GM10266 (cell line): ENCODE data around the gene ATAD1.

Experiments
- DNase-seq: peaks from one replicate; pipeline ENCODE4 v3.0.0; 2012; ENCODE audit errors: extremely low spot score
- CTCF ChIP-seq: IDR thresholded peaks from 2 replicates; pipeline ENCODE4 v1.5.1; 2012; ENCODE audit warnings: mild to moderate bottlenecking, low read depth; ENCODE audit not compliant: control insufficient read depth, insufficient read depth; ENCODE audit errors: missing control alignments

Gene ATAD1

DNA sequence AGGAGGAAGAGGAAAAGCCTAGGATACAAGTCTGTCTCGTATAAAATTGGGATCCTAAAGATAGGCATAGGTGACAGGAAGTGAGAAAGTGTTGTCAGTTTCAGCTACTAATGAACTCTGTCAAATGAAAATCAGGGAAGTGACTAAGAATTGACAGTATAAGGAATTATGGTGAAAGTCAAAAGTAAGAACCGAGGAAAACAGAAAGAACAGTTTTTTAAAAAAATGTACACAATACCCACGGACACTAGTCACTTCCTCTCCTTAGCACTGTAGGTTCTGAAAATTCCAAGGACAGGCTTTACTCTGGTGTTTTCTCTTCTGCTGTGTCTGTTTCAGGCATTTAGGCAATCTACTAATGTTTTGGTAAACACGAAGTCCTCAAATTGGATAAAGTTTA, 42.3 kb downstream of the ATAD1 start:
- no peak for TF ChIP-seq CTCF
- no peak for DNase-seq

DNA sequence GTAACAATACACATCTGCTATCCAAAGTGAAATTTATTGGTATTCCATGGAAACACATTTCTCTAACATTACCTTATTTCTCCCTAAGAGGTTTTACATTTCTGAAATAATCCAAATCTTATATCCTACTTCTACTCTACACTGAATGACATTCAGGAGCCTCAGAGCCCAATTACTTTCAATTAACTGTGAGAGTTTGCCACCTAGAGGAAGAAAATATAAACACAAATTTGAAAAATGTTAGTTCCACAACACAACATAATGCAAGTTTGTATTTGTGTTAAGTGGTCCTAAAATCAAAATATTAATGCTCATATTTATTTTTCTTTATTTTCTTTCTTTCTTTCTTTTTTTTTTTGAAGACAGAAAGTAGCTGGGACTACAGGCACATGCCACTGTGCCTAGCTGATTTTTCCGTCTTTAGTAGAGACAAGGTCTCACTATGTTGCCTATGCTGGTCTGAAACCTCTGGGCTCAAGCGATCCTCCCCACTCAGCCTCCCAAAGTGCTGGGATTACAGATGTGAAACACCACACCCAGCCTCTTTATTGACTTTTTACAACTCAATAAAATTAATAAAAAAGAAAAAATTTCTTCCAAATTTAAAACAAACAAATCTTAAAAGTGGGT, 46.0 kb downstream of the ATAD1 start:
- TF ChIP-seq CTCF, result peak; percentile 49
- peak; percentile 9 for DNase-seq

DNA sequence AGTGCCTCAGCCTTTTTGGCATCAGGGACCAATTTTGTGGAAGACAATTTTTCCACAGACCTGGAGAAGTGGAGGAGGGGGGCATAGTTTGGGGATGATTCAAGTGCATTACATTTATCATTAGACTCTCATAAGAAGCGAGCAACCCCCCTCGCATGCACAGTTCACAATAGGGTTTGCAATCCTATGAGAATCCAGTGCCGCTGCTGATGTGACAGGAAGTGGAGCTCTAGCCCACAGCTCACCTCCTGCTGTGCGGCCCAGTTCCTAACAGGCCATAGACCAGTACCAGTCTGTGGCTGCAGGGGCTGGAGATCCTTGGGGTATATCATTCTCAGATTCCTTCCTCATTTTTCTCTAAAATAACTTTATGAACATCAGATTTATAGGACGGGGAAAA, 50.8 kb downstream of the ATAD1 start:
- no peak for TF ChIP-seq CTCF
- DNase-seq, result no peak

DNA sequence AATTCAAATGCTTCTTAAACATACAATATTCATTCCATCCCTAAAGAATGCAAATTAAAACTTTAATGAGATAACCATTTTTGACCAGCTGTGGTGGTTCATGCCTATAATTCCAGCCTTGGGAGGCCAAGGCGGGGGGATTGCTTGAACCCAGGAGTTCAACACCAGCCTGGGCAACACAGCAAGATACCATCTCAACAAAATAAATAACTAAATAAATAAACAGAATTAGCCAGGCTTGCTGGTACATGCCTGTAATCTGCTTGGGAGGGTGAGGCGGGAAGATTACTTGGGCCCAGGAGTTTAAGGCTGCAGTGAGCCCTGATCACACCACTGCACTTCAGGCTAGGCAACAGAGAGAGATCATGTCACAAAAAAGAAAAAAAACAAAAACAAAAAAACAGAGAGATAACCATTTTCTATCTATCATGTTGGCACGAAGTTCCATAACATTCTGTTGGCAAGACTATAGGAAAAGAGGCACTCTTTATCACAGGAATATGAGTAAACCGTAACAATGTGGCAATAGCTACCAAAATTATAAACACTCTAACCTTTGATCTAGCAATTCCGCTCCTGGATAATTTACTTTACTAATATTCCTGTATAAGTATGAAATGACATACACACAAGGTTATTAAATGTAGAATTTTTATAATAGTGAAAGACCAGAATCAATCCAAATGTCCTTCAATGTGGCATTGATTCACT, 52.2 kb downstream of the ATAD1 start:
- TF ChIP-seq CTCF, result no peak

GRCh38 chr10:87764072-87764934, 53.7 kb downstream of the ATAD1 start:
- TF ChIP-seq CTCF, result no peak
- no peak for DNase-seq

More for the DNA sequence above, 52.2 kb downstream of the ATAD1 start:
- DNase-seq, result no peak

- DNase-seq, result no peak
- TF ChIP-seq CTCF, result no peak
Measured at GRCh38 chr10:87763086-87763861, 54.8 kb downstream of the ATAD1 start.
